H1 (cell line): ENCODE measurements around the gene RFX1.

Experiments
- ASH2L ChIP-seq: fragments of 200-600, 300-600 bp; sonication (generic); IDR thresholded peaks from one replicate; pipeline ENCODE4 v1.7.1; 2017; ENCODE audit warnings: low read length
- CEBPB ChIP-seq: IDR thresholded peaks from 2 replicates; pipeline ENCODE4 v1.6.1; 2012; ENCODE audit warnings: low read depth, low read length
- CTCF ChIP-seq, 3 experiments: IDR thresholded peaks; 1 replicate in 2 of 3; 2 replicates in 1 of 3; pipeline versions ENCODE4 v1.5.1 to v1.6.1; 2011; ENCODE audit warnings: low read length in 3 of 3, mild to moderate bottlenecking in 3 of 3, inconsistent platforms in 2 of 3, low read depth in 1 of 3, moderate library complexity in 1 of 3; ENCODE audit not compliant: insufficient read depth in 1 of 3; ENCODE audit errors: control extremely low read depth in 1 of 3
- EZH2 ChIP-seq: fragments of 200-600 bp; sonication (generic); IDR thresholded peaks from 2 replicates; pipeline ENCODE4 v1.7.1; 2012; ENCODE audit warnings: low read depth, mild to moderate bottlenecking, moderate library complexity, low read length, inconsistent platforms; ENCODE audit not compliant: severe bottlenecking
- POLR2AphosphoS5 ChIP-seq: IDR thresholded peaks from 2 replicates; pipeline ENCODE4 v1.6.1; 2011; ENCODE audit warnings: low read depth, low read length
- RBBP5 ChIP-seq: IDR thresholded peaks from 2 replicates; pipeline ENCODE4 v1.7.1; 2012; ENCODE audit warnings: low read depth, mild to moderate bottlenecking, inconsistent platforms, low read length, moderate library complexity, borderline replicate concordance
- RFX5 ChIP-seq: IDR thresholded peaks from 2 replicates; pipeline ENCODE4 v1.6.1; 2011; ENCODE audit warnings: low read depth, low read length, improper control_type of control experiment, borderline replicate concordance
- SIX5 ChIP-seq: IDR thresholded peaks from 2 replicates; pipeline ENCODE4 v1.6.1; 2011; ENCODE audit warnings: mild to moderate bottlenecking, low read depth, low read length

- no peak for TF ChIP-seq CTCF (IDR thresholded peaks at IDR 0.05; ENCODE audit: control extremely low read depth in 1 of 3, insufficient read depth in 1 of 3, low read depth in 1 of 3, low read length in 3 of 3)
- no peak for TF ChIP-seq SIX5
- TF ChIP-seq EZH2, result no peak
- TF ChIP-seq POLR2AphosphoS5, result no peak
- TF ChIP-seq ASH2L, result no peak
- TF ChIP-seq CEBPB, result no peak
- no peak for TF ChIP-seq RFX5
- TF ChIP-seq RBBP5, result no peak
These were observed 49.3 kb upstream of the RFX1 start for GRCh38 chr19:14055396-14055795.
